Lower leg skin (tissue), 3 donors: ENCODE results near the gene LGALS3.

ENCODE experiments used
- POLR2A ChIP-seq, 2 donors: fragments of 450-650 bp; IDR thresholded peaks; one replicate each; pipeline ENCODE4 v1.6.1; 2016 to 2017; ENCODE audit warnings: antibody characterized with exemption in 2 of 2, mild to moderate bottlenecking in 1 of 2, moderate library complexity in 1 of 2
- TF ChIP-seq, protein P1 (sequence below), 3 donors: fragments of 450-650 bp; IDR thresholded peaks; one replicate each; pipeline ENCODE4 v1.5.1; 2016; ENCODE audit warnings: antibody characterized with exemption in 3 of 3, mild to moderate bottlenecking in 3 of 3, moderate library complexity in 2 of 3

DNA sequence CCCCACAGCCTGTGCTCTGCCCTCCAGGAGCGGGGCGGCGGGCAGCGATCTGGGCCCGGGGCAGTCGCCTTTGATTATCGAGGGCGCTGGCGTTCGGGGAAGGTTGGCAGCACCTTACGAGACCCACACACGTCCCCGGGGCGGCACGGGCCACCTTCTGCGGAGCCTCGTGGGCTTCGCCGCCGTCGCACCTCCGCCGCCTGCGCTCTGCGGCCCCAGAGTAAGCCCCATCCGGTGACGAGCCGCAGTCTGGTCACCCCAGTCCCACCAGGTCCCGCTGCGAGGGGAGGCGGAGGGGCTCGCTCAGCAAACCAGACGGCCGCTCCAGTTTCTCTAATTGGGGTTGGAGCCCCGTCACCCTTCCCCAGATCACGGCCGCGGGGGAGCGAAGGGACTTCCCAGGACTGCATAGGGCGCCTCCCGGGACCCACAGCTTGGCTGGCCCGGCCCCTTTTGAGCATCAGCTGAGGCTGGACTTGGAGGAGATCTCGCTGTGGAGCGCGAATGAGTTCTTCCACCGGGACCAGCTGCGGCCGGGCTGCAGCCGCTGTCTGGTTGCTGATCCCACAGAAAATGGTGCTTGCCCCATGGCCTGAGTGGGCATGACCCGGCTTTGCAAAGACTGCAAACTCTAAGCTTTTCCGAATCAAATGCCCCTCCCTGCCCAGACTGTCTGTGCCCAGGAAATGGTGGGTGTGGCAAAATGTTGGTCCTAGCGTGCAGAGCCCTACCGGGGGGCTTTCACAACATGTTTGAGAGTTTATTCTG is 560 bp downstream of the LGALS3 start:
- TF ChIP-seq POLR2A (IDR thresholded peaks at IDR 0.05): no peak
- TF ChIP-seq, protein P1, sequence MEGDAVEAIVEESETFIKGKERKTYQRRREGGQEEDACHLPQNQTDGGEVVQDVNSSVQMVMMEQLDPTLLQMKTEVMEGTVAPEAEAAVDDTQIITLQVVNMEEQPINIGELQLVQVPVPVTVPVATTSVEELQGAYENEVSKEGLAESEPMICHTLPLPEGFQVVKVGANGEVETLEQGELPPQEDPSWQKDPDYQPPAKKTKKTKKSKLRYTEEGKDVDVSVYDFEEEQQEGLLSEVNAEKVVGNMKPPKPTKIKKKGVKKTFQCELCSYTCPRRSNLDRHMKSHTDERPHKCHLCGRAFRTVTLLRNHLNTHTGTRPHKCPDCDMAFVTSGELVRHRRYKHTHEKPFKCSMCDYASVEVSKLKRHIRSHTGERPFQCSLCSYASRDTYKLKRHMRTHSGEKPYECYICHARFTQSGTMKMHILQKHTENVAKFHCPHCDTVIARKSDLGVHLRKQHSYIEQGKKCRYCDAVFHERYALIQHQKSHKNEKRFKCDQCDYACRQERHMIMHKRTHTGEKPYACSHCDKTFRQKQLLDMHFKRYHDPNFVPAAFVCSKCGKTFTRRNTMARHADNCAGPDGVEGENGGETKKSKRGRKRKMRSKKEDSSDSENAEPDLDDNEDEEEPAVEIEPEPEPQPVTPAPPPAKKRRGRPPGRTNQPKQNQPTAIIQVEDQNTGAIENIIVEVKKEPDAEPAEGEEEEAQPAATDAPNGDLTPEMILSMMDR (IDR thresholded peaks at IDR 0.05): no peak
